EH (cell line): ENCODE measurements around the gene GPR135.

Source experiments
- DNase-seq: peaks from one replicate; pipeline ENCODE4 v3.0.0-alpha.2; 2015; ENCODE audit warnings: low read depth

Gene GPR135

GRCh38 chr14:59422069-59422881, 42.9 kb downstream of the GPR135 start:
- no peak for DNase-seq

- DNase-seq: no peak
Observed at GRCh38 chr14:59419303-59419702, 45.9 kb downstream of the GPR135 start.

DNA sequence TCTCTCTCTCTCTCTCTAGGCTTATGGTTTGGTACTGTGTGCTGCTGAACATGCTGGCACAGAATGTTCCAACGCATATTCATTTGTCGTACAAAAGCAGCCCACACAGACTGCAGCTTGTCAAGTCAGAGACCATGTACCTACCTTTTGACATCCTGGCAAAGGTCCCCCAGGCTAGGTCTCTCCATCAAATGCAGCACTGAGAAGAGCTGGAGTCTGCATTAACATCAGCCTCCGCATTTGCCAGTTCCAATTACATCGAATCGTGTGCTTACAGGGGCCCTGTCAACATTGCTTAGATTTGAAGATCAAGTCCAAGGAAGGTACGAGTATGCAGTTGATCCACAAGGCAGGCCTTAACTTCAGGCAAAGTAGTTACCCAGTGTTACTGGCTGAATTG, 47.9 kb downstream of the GPR135 start:
- DNase-seq: no peak

- no peak for DNase-seq
Observed at GRCh38 chr14:59415836-59416602, 49.2 kb downstream of the GPR135 start.
